Esophagus squamous epithelium (tissue), 5 donors: ENCODE measurements around the gene AAR2. TPM values are rescaled to one million over a fixed set of nuclear protein-coding genes. Genes with fewer than 3 reads are reported as not detected.

Source experiments
- DNase-seq: peaks from one replicate; lab custom pipeline; 2025; lab: John Stamatoyannopoulos, UW
- H3K27ac ChIP-seq, 4 donors: fragments of 200-600 bp; sonication (generic); one replicate each; pipeline ENCODE4 v1.5.1; 2016 to 2019; ENCODE audit warnings: mild to moderate bottlenecking in 1 of 4
- H3K27me3 ChIP-seq, 4 donors: fragments of 200-600 bp; sonication (generic); 1 replicate in 3 of 4; 2 replicates in 1 of 4; pipeline versions ENCODE4 v1.5.1 to v1.6.0; 2017 to 2021; ENCODE audit warnings: antibody characterized with exemption in 1 of 4
- H3K36me3 ChIP-seq, 3 donors: fragments of 200-600 bp; sonication (generic); one replicate each; pipeline ENCODE4 v1.5.1; 2016 to 2019
- H3K4me1 ChIP-seq, 3 donors: fragments of 200-600 bp; sonication (generic); one replicate each; pipeline ENCODE4 v1.5.1; 2017 to 2019
- H3K4me3 ChIP-seq, 4 donors: fragments of 200-600 bp; sonication (generic); 1 replicate in 3 of 4; 2 replicates in 1 of 4; pipeline ENCODE4 v1.5.1; 2016 to 2019; ENCODE audit warnings: mild to moderate bottlenecking in 2 of 4, moderate library complexity in 1 of 4
- H3K9me3 ChIP-seq, 3 donors: fragments of 200-600 bp; sonication (generic); one replicate each; pipeline ENCODE4 v1.5.1; 2016 to 2019
- CTCF ChIP-seq, 6 experiments: fragments of 450-650 bp in 4 of 6; fragments of 200-600 bp in 2 of 6; sonication (generic) in 2 of 6; IDR thresholded peaks; one replicate each; pipeline ENCODE4 v1.5.1; 2016 to 2019; ENCODE audit warnings: antibody characterized with exemption in 6 of 6, mild to moderate bottlenecking in 4 of 6, moderate library complexity in 4 of 6
- POLR2A ChIP-seq, 4 donors: fragments of 450-650 bp; IDR thresholded peaks; one replicate each; pipeline ENCODE4 v1.6.1; 2017; ENCODE audit warnings: antibody characterized with exemption in 4 of 4, mild to moderate bottlenecking in 4 of 4, moderate library complexity in 3 of 4
- WGBS, 2 donors: methylation state at CpG; one replicate each; pipeline ENCODE4 v1.1.5; 2018; 5-methylcytosine and 5-hydroxymethylcytosine counted together
- intact Hi-C: fragments of 100-400 bp; cut with DNase I; formaldehyde crosslinking; loops from one replicate; pipeline ENCODE4 v1.15.0; 2022
- total RNA-seq, 4 donors: library from RNA; depleted of rRNA; stranded (reverse); fragments of >200 nt; gene quantifications; one replicate each; pipeline ENCODE4 v1.1.0, GENCODE V29; 2016
- donor health status: DM: yes; HTN: yes; CAD: no.

The AAR2 gene
- total RNA-seq, 4 donors from 2014 or later: 13.8 to 27.5 (median 16.5) TPM

- no peaks in the 10 kb centered on the region for H3K36me3 ChIP-seq
- WGBS, 2 donors: 73 to 80% methylated on average over 10 to 11 of the region's 12 CpGs
- H3K4me1 ChIP-seq: no peaks in the 10 kb centered on the region
- intact Hi-C loops: no loop called here
- H3K27me3 ChIP-seq: peaks cover 0 to 42% (median 0%) of the 10 kb centered on the region in 4 donors
- H3K9me3 ChIP-seq: no peaks in the 10 kb centered on the region
- H3K4me3 ChIP-seq: no peak overlapping the region
- TF ChIP-seq CTCF (IDR thresholded peaks at IDR 0.05) (no peak), POLR2A (IDR thresholded peaks at IDR 0.05) (no peak)
- no peak overlapping the region for H3K27ac ChIP-seq
- DNase-seq: no peak
Observed at GRCh38 chr20:36272547-36273220, 36.4 kb downstream of the AAR2 start.

GRCh38 chr20:36273414-36274180, 37.3 kb downstream of the AAR2 start:
- Histone ChIP-seq H3K4me3 (no peak overlapping the region), H3K4me1 (no peaks in the 10 kb centered on the region), H3K27ac (no peak overlapping the region), H3K9me3 (no peaks in the 10 kb centered on the region), H3K36me3 (no peaks in the 10 kb centered on the region), H3K27me3 (peaks cover 0 to 51% (median 0%) of the 10 kb centered on the region in 4 donors)
- peak in 1 of 6 experiments; percentile 47 for TF ChIP-seq CTCF (IDR thresholded peaks at IDR 0.05)
- TF ChIP-seq POLR2A (IDR thresholded peaks at IDR 0.05): no peak
- WGBS, 2 donors: 55 to 74% methylated on average over 5 to 8 of the region's 12 CpGs
- no peak for DNase-seq
- intact Hi-C loops: no loop called here

GRCh38 chr20:36274181-36274841, 38.0 kb downstream of the AAR2 start:
- no peak for DNase-seq
- Histone ChIP-seq H3K27me3 (peaks cover 0 to 58% (median 0%) of the 10 kb centered on the region in 4 donors), H3K36me3 (no peaks in the 10 kb centered on the region), H3K4me1 (no peaks in the 10 kb centered on the region), H3K9me3 (no peaks in the 10 kb centered on the region), H3K4me3 (no peak overlapping the region), H3K27ac (no peak overlapping the region)
- intact Hi-C loops: no loop called here
- WGBS, 2 donors: 21 to 45% methylated on average over 4 to 15 of the region's 20 CpGs
- TF ChIP-seq CTCF (IDR thresholded peaks at IDR 0.05) (no peak), POLR2A (IDR thresholded peaks at IDR 0.05) (no peak)

GRCh38 chr20:36275011-36275410, 38.7 kb downstream of the AAR2 start:
- no peaks in the 10 kb centered on the region for H3K9me3 ChIP-seq
- H3K27me3 ChIP-seq: peaks cover 0 to 65% (median 0%) of the 10 kb centered on the region in 4 donors
- H3K36me3 ChIP-seq: no peaks in the 10 kb centered on the region
- no peak for DNase-seq
- 63 to 80% methylated on average over 2 to 3 of the region's 5 CpGs for WGBS, 2 donors
- no peak overlapping the region for H3K27ac ChIP-seq
- intact Hi-C loops: no loop called here
- no peaks in the 10 kb centered on the region for H3K4me1 ChIP-seq
- H3K4me3 ChIP-seq: no peak overlapping the region
- TF ChIP-seq POLR2A (IDR thresholded peaks at IDR 0.05) (no peak), CTCF (IDR thresholded peaks at IDR 0.05) (no peak)
